Measurements from ENCODE around the gene IGF1.

DNA sequence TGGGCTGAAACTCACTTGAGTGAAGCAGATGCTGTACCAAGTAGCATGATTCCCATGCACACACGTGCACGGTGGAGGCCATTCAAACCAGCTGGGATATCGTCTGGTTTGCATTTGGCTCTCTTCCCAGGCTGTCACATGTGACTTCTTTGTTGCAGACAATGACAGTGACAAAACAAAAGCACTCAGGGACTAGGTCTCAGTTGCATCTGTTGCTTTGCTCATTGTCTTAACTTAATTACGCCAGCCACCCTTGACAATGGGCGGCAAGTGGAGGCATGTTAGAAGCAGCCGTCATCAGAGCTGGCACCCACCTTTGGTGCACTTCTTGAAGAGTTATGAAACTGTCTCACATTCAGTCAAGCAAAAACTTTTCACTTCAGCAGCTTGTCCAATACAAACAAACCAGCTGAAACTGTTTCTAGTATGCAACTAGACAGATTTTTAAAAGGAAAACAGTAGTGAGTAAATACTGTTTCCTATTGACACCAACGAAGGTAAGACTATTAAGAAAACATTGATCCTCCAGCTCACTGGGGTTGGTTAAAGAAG is 74.3 kb downstream of the IGF1 start:
- TF ChIP-seq EZH2 (IDR thresholded peaks at IDR 0.05; ENCODE audit: insufficient read depth, poor library complexity, severe bottlenecking) (no peak), EZH2phosphoT487 (IDR thresholded peaks at IDR 0.05; ENCODE audit: insufficient read depth, low read depth) (no peak)
